Loucy (cell line): Measurements from ENCODE around the gene NCOA1.

Experiments
- CTCF ChIP-seq: fragments of 200-600 bp; sonication (generic); conservative IDR thresholded peaks from 2 replicates; pipeline ENCODE4 v1.5.1; 2014; ENCODE audit warnings: mild to moderate bottlenecking, antibody characterized with exemption, low read length
- EZH2phosphoT487 ChIP-seq: fragments of 200-600 bp; IDR thresholded peaks from 2 replicates; pipeline ENCODE4 v1.6.1; 2018; ENCODE audit warnings: antibody characterized with exemption, mild to moderate bottlenecking, moderate library complexity, borderline replicate concordance

- TF ChIP-seq CTCF: no peak
- no peak for TF ChIP-seq EZH2phosphoT487
Observed at GRCh38 chr2:24768013-24768412, 277.0 kb downstream of the NCOA1 start.
